Measurements from ENCODE around the gene MRPL37.

Gene MRPL37

DNA sequence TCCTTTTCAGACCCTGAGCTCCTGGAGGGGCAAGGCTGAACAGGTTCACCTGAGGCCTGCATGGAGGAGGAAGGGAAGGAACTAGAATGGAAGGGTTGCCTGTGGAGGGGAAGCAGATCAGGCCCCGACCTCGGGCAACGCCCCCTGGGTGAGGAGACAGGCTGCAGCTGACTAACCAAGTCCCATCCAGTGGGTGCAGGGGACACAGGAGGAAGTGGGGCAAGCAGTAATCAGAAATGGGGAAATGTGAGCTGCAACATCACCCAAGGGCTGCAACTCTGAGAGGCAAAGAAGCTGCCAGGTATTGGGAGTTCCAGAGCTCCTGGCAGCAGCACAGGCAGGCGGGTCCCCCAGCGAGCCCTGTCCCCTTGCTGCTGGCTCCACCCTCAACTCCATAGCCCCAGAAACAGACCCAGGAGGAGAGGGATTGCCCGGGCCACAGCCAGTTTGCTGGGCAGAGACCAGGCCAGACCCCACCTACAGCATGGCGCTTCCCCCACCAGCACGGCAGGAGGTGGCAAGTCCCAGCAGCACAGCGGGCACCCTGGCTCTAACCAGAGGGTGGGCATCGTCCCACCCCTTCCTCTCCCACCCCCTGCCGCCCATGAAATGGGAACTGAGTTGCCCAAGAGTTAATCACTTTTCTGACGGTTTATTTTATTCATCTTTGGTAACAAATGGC lies 38.5 kb downstream of the MRPL37 start:
- no peak for DNase-seq (ENCODE audit: low spot score)
- TF ChIP-seq, protein P1, sequence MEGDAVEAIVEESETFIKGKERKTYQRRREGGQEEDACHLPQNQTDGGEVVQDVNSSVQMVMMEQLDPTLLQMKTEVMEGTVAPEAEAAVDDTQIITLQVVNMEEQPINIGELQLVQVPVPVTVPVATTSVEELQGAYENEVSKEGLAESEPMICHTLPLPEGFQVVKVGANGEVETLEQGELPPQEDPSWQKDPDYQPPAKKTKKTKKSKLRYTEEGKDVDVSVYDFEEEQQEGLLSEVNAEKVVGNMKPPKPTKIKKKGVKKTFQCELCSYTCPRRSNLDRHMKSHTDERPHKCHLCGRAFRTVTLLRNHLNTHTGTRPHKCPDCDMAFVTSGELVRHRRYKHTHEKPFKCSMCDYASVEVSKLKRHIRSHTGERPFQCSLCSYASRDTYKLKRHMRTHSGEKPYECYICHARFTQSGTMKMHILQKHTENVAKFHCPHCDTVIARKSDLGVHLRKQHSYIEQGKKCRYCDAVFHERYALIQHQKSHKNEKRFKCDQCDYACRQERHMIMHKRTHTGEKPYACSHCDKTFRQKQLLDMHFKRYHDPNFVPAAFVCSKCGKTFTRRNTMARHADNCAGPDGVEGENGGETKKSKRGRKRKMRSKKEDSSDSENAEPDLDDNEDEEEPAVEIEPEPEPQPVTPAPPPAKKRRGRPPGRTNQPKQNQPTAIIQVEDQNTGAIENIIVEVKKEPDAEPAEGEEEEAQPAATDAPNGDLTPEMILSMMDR (IDR thresholded peaks at IDR 0.05; ENCODE audit: extremely low read depth, insufficient read depth, missing control alignments) = no peak
- in situ Hi-C loops (cut with MboI; ENCODE audit: low pct_unique_long_range_greater_than_20kb, low sequenced_read_pairs, unreplicated experiment) = no loop called here

DNA sequence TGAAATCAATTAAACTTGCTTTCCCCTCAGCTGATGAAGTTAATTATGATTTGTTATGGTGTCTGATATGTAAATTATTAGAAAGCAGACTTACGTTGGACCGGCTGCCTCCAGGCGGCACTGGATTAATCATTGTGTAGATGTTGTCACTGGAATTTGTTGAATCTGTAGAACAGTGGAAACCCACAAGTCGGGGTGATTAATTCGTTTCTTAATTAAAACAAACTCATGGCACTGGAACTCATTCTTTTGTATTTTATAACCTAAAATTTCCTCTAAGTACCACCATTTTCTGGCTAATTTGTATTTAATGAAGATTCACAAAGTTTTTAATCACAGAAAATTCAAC lies 39.0 kb downstream of the MRPL37 start:
- TF ChIP-seq, protein P1 (IDR thresholded peaks at IDR 0.05; ENCODE audit: extremely low read depth, insufficient read depth, missing control alignments) = no peak
- DNase-seq (ENCODE audit: low spot score) = no peak
- in situ Hi-C loops (cut with MboI; ENCODE audit: low pct_unique_long_range_greater_than_20kb, low sequenced_read_pairs, unreplicated experiment) = no loop called here

DNA sequence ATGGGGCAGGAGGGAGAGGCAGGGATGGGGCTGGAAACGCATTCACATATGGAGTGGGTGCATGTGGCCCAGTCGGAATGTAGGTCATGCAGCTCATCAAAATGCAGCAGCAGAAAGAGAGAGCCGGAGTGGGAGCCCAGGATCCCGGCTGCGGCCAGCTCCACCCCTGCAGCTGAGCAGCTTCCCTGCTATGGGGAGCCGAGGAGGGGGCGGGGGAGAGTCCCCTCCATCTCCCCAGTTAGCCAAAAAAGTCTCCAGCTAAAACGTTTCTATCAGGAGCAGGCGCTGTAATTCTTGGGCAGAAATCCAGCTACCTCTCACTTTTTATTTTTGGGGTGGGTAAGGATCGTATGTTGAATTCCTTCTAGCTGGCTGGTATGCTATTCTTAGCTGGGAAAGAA lies 39.7 kb downstream of the MRPL37 start:
- in situ Hi-C loops (cut with MboI; ENCODE audit: low pct_unique_long_range_greater_than_20kb, low sequenced_read_pairs, unreplicated experiment) = no loop called here
- TF ChIP-seq, protein P1 (IDR thresholded peaks at IDR 0.05; ENCODE audit: extremely low read depth, insufficient read depth, missing control alignments) = no peak
- no peak for DNase-seq (ENCODE audit: low spot score)

- in situ Hi-C loops (cut with MboI; ENCODE audit: low pct_unique_long_range_greater_than_20kb, low sequenced_read_pairs, unreplicated experiment) = no loop called here
- DNase-seq (ENCODE audit: low spot score) = no peak
- TF ChIP-seq, protein P1 (IDR thresholded peaks at IDR 0.05; ENCODE audit: extremely low read depth, insufficient read depth, missing control alignments) = no peak
Measured at GRCh38 chr1:54240741-54241335, 40.9 kb downstream of the MRPL37 start.

GRCh38 chr1:54241364-54241763 lies 41.4 kb downstream of the MRPL37 start:
- DNase-seq (ENCODE audit: low spot score) = no peak
- TF ChIP-seq, protein P1 (IDR thresholded peaks at IDR 0.05; ENCODE audit: extremely low read depth, insufficient read depth, missing control alignments) = no peak

GRCh38 chr1:54243022-54243421 lies 43.1 kb downstream of the MRPL37 start:
- TF ChIP-seq, protein P1 (IDR thresholded peaks at IDR 0.05; ENCODE audit: extremely low read depth, insufficient read depth, missing control alignments) = no peak
- no peak for DNase-seq (ENCODE audit: low spot score)
- in situ Hi-C loops (cut with MboI; ENCODE audit: low pct_unique_long_range_greater_than_20kb, low sequenced_read_pairs, unreplicated experiment) = no loop called here

More at GRCh38 chr1:54241364-54241763, 41.4 kb downstream of the MRPL37 start:
- in situ Hi-C loops (cut with MboI; ENCODE audit: low pct_unique_long_range_greater_than_20kb, low sequenced_read_pairs, unreplicated experiment) = no loop called here

All from GM13977 (cell line).